NCI-H187 (cell line): ENCODE data around the gene KRT82.
"Not testable (repeated sequence)": the region's sequence is repeated elsewhere in the genome, so short reads cannot be mapped to it uniquely, and the experiment has no call there.

Experiments used
- DNase-seq, 2 experiments: peaks; one replicate each; lab custom pipeline; 2025; lab: John Stamatoyannopoulos, UW

Gene KRT82

GRCh38 chr12:52360106-52360662, 46.0 kb downstream of the KRT82 start:
- DNase-seq, result no peak

GRCh38 chr12:52359621-52360061, 46.5 kb downstream of the KRT82 start:
- no peak for DNase-seq

- no peak for DNase-seq
These were observed 47.4 kb downstream of the KRT82 start for GRCh38 chr12:52358575-52359350.

GRCh38 chr12:52356762-52357580, 49.2 kb downstream of the KRT82 start:
- no peak for DNase-seq

- DNase-seq, result no peak
These were observed 49.9 kb downstream of the KRT82 start for GRCh38 chr12:52356031-52356761.

- no peak for DNase-seq
These were observed 51.0 kb downstream of the KRT82 start for GRCh38 chr12:52355176-52355575.

- DNase-seq, result no peak
These were observed 51.9 kb downstream of the KRT82 start for GRCh38 chr12:52354200-52354599.

GRCh38 chr12:52353766-52354165, 52.4 kb downstream of the KRT82 start:
- no peak for DNase-seq

GRCh38 chr12:52352951-52353350, 53.2 kb downstream of the KRT82 start:
- no peak for DNase-seq

GRCh38 chr12:52351196-52352059, 54.7 kb downstream of the KRT82 start:
- DNase-seq, result no peak

- no peak for DNase-seq
These were observed 55.3 kb downstream of the KRT82 start for GRCh38 chr12:52350786-52351185.

GRCh38 chr12:52350021-52350620, 56.0 kb downstream of the KRT82 start:
- DNase-seq, result no peak

- no peak for DNase-seq
These were observed 56.9 kb downstream of the KRT82 start for GRCh38 chr12:52349196-52349595.

GRCh38 chr12:52347551-52348510, 58.3 kb downstream of the KRT82 start:
- no peak for DNase-seq

GRCh38 chr12:52347016-52347415, 59.1 kb downstream of the KRT82 start:
- no peak for DNase-seq

GRCh38 chr12:52346593-52346992, 59.5 kb downstream of the KRT82 start:
- no peak for DNase-seq

GRCh38 chr12:52345041-52345440, 61.1 kb downstream of the KRT82 start:
- not testable (repeated sequence) for DNase-seq

- no peak for DNase-seq
These were observed 62.0 kb downstream of the KRT82 start for GRCh38 chr12:52344111-52344510.
